ENCODE measurements around the gene USP46.
A peak's percentile ranks its signal among the peaks of the same experiment; 100 is the strongest.

The USP46 gene

GRCh38 chr4:52592287-52592686 is 66.8 kb downstream of the USP46 start:
- Histone ChIP-seq H3K27ac (no peak overlapping the region), H3K27me3 (ENCODE audit: insufficient read depth, low read depth) (no peaks in the 10 kb centered on the region), H3K9ac (no peak overlapping the region), H3K36me3 (ENCODE audit: insufficient read depth) (no peaks in the 10 kb centered on the region), H4K20me1 (ENCODE audit: insufficient read depth) (no peaks in the 10 kb centered on the region), H2AFZ (ENCODE audit: low read depth) (no peak overlapping the region), H3K4me1 (ENCODE audit: low read depth, poor library complexity, severe bottlenecking) (no peaks in the 10 kb centered on the region), H3K4me2 (no peak overlapping the region), H3K79me2 (ENCODE audit: insufficient read depth, low read depth) (no peaks in the 10 kb centered on the region), H3K4me3 (IDR thresholded peaks at IDR 0.05; ENCODE audit: insufficient read depth, low read depth, low read length) (no peak overlapping the region)
- TF ChIP-seq CTCF (conservative IDR thresholded peaks at IDR 0.05; ENCODE audit: low read depth, low read length): no peak

GRCh38 chr4:52588771-52589591 is 70.1 kb downstream of the USP46 start:
- no peak for TF ChIP-seq CTCF (conservative IDR thresholded peaks at IDR 0.05; ENCODE audit: low read depth, low read length)
- no peak overlapping the region for H3K4me2 ChIP-seq

GRCh38 chr4:52588097-52588496 is 71.0 kb downstream of the USP46 start:
- H3K4me2 ChIP-seq: no peak overlapping the region
- no peak overlapping the region for H2AFZ ChIP-seq (ENCODE audit: low read depth)
- no peaks in the 10 kb centered on the region for H3K36me3 ChIP-seq (ENCODE audit: insufficient read depth)
- H3K4me1 ChIP-seq (ENCODE audit: low read depth, poor library complexity, severe bottlenecking): no peaks in the 10 kb centered on the region
- H3K27me3 ChIP-seq (ENCODE audit: insufficient read depth, low read depth): no peaks in the 10 kb centered on the region
- no peak overlapping the region for H3K27ac ChIP-seq
- H4K20me1 ChIP-seq (ENCODE audit: insufficient read depth): no peaks in the 10 kb centered on the region
- peak; percentile 41; the same call in 1 of the 2 replicates for TF ChIP-seq CTCF (conservative IDR thresholded peaks at IDR 0.05; ENCODE audit: low read depth, low read length)
- H3K9ac ChIP-seq: no peak overlapping the region
- H3K79me2 ChIP-seq (ENCODE audit: insufficient read depth, low read depth): no peaks in the 10 kb centered on the region
- H3K4me3 ChIP-seq (IDR thresholded peaks at IDR 0.05; ENCODE audit: insufficient read depth, low read depth, low read length): no peak overlapping the region

More at GRCh38 chr4:52588771-52589591, 70.1 kb downstream of the USP46 start:
- no peaks in the 10 kb centered on the region for H4K20me1 ChIP-seq (ENCODE audit: insufficient read depth)
- no peak overlapping the region for H3K9ac ChIP-seq
- no peak overlapping the region for H3K27ac ChIP-seq
- H2AFZ ChIP-seq (ENCODE audit: low read depth): no peak overlapping the region
- no peaks in the 10 kb centered on the region for H3K4me1 ChIP-seq (ENCODE audit: low read depth, poor library complexity, severe bottlenecking)
- H3K79me2 ChIP-seq (ENCODE audit: insufficient read depth, low read depth): no peaks in the 10 kb centered on the region
- H3K4me3 ChIP-seq (IDR thresholded peaks at IDR 0.05; ENCODE audit: insufficient read depth, low read depth, low read length): no peak overlapping the region
- no peaks in the 10 kb centered on the region for H3K36me3 ChIP-seq (ENCODE audit: insufficient read depth)
- no peaks in the 10 kb centered on the region for H3K27me3 ChIP-seq (ENCODE audit: insufficient read depth, low read depth)

GRCh38 chr4:52586069-52586468 is 73.0 kb downstream of the USP46 start:
- Histone ChIP-seq H3K4me1 (ENCODE audit: low read depth, poor library complexity, severe bottlenecking) (no peaks in the 10 kb centered on the region), H3K27ac (no peak overlapping the region), H3K79me2 (ENCODE audit: insufficient read depth, low read depth) (no peaks in the 10 kb centered on the region), H2AFZ (ENCODE audit: low read depth) (no peak overlapping the region), H4K20me1 (ENCODE audit: insufficient read depth) (no peaks in the 10 kb centered on the region), H3K27me3 (ENCODE audit: insufficient read depth, low read depth) (no peaks in the 10 kb centered on the region), H3K9ac (no peak overlapping the region), H3K4me2 (no peak overlapping the region), H3K36me3 (ENCODE audit: insufficient read depth) (no peaks in the 10 kb centered on the region), H3K4me3 (IDR thresholded peaks at IDR 0.05; ENCODE audit: insufficient read depth, low read depth, low read length) (no peak overlapping the region)
- TF ChIP-seq CTCF (conservative IDR thresholded peaks at IDR 0.05; ENCODE audit: low read depth, low read length): no peak
